GM23338 (cell line): Measurements from ENCODE around the gene FRYL.

Source experiments
- CREB1 ChIP-seq: fragments of 250-450 bp; sonication (Bioruptor Pico); IDR thresholded peaks from 2 replicates; pipeline ENCODE4 v1.5.0; 2020; ENCODE audit warnings: low read depth, mild to moderate bottlenecking, moderate library complexity
- TF ChIP-seq, protein P1 (sequence below), 2 experiments: fragments of 200-600 bp in 1 of 2; sonication (generic) in 1 of 2; conservative IDR thresholded peaks; 2 replicates each; pipeline versions ENCODE4 v1.5.1 to v1.6.1; 2016 to 2017; ENCODE audit warnings: antibody characterized with exemption in 2 of 2, low read depth in 2 of 2, mild to moderate bottlenecking in 2 of 2, moderate library complexity in 1 of 2

DNA sequence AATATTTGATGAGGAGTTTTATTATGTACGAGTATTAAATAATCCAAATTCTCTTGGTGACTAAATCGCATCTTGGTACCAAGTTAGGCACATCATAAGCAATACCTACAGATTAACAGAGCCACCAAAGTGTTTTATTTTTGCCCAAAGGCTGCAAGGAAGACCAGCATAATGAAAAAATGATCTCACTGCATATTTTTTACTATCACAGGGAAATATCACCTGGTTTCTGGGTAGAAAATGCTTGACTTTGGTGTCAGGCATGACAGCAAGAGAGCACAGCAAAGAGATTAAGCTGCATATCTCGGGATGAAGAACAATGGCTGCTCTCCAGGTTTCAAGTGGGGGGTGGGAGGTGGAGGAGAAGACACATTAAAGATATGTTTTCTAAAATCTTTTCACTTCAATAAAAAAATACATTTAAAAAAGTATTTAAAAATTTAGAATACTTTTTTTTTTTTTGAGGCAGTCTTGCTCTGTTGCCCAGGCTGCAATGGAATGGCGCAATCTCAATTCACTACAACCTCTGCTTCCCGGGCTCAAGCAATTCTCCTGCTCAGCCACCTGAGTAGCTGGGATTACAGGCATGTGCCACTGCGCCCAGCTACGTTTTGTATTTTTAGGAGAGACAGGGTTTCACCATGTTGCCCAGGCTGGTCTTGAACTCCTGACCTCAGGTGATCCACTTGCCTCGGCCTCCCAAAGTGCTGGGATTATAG, 86.1 kb downstream of the FRYL start:
- TF ChIP-seq, protein P1, sequence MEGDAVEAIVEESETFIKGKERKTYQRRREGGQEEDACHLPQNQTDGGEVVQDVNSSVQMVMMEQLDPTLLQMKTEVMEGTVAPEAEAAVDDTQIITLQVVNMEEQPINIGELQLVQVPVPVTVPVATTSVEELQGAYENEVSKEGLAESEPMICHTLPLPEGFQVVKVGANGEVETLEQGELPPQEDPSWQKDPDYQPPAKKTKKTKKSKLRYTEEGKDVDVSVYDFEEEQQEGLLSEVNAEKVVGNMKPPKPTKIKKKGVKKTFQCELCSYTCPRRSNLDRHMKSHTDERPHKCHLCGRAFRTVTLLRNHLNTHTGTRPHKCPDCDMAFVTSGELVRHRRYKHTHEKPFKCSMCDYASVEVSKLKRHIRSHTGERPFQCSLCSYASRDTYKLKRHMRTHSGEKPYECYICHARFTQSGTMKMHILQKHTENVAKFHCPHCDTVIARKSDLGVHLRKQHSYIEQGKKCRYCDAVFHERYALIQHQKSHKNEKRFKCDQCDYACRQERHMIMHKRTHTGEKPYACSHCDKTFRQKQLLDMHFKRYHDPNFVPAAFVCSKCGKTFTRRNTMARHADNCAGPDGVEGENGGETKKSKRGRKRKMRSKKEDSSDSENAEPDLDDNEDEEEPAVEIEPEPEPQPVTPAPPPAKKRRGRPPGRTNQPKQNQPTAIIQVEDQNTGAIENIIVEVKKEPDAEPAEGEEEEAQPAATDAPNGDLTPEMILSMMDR (conservative IDR thresholded peaks at IDR 0.05; ENCODE audit: low read depth in 2 of 2): no peak
- no peak for TF ChIP-seq CREB1 (CRISPR knock-in tag)
